Mesothelial cell of epicardium (in vitro differentiated cells): Measurements from ENCODE around the gene HDAC7. TPM values are rescaled to one million over a fixed set of nuclear protein-coding genes. Genes with fewer than 3 reads are reported as not detected.

Experiments
- DNase-seq, 2 experiments: peaks; one replicate each; pipeline ENCODE4 v3.0.0; 2021; ENCODE audit warnings: low spot score in 2 of 2; ENCODE audit not compliant: unreplicated experiment in 2 of 2
- H3K27ac Mint-ChIP-seq: 2 replicates; pipeline ENCODE4 v1.8.0; 2021; ENCODE audit warnings: mixed read lengths
- H3K27me3 Mint-ChIP-seq: 2 replicates; pipeline ENCODE4 v1.8.0; 2021; ENCODE audit warnings: low read depth, mixed read lengths
- H3K36me3 Mint-ChIP-seq: 2 replicates; pipeline ENCODE4 v1.8.0; 2021; ENCODE audit warnings: mixed read lengths
- H3K4me1 Mint-ChIP-seq: 2 replicates; pipeline ENCODE4 v1.8.0; 2021; ENCODE audit warnings: mixed read lengths
- H3K4me3 Mint-ChIP-seq: 2 replicates; pipeline ENCODE4 v1.8.0; 2021; ENCODE audit warnings: mild to moderate bottlenecking, moderate library complexity, mixed read lengths
- H3K9me3 Mint-ChIP-seq: 2 replicates; pipeline ENCODE4 v1.8.0; 2021; ENCODE audit warnings: mixed read lengths
- CTCF ChIP-seq: fragments of 200-600 bp; sonication (generic); IDR thresholded peaks from one replicate; pipeline ENCODE4 v1.5.0; 2021; ENCODE audit warnings: antibody characterized with exemption; ENCODE audit not compliant: unreplicated experiment
- total RNA-seq: library from RNA; stranded (reverse); gene quantifications from 3 replicates; pipeline ENCODE4 v1.2.1, GENCODE V29; 2021

HDAC7 gene
- total RNA-seq, 1 donor from 2014 or later = 132 TPM

DNA sequence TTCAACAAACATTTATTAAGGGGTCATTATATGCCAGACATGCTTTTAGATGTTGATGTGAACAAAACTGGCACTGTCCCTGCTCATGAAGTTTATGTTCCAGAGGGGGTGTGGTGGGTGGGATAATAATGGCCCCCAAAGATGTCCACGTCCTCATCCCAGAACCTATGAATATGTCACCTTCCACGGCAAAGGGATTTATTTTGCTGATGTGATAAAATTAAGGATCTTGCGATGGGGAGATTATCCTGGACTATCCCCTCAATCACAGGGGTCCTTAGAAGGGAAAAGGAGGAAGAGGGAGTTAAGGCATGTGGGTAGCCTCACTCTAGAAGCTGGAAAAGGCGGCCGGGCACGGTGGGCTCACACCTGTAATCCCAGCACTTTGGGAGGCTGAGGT is 48.4 kb downstream of the HDAC7 start:
- Mint-ChIP-seq H3K9me3 (no peaks in the 10 kb centered on the region), H3K4me3 (no peak overlapping the region), H3K4me1 (peaks cover 38% of the 10 kb centered on the region), H3K27ac (no peak overlapping the region), H3K27me3 (no peaks in the 10 kb centered on the region), H3K36me3 (no peaks in the 10 kb centered on the region)
- TF ChIP-seq CTCF = no peak
- no peak for DNase-seq

GRCh38 chr12:47770086-47770726 is 49.5 kb downstream of the HDAC7 start:
- no peak for DNase-seq
- no peaks in the 10 kb centered on the region for H3K9me3 Mint-ChIP-seq
- H3K27me3 Mint-ChIP-seq = no peaks in the 10 kb centered on the region
- no peak overlapping the region for H3K27ac Mint-ChIP-seq
- H3K36me3 Mint-ChIP-seq = no peaks in the 10 kb centered on the region
- TF ChIP-seq CTCF = no peak
- no peak overlapping the region for H3K4me3 Mint-ChIP-seq
- H3K4me1 Mint-ChIP-seq = peaks cover 37% of the 10 kb centered on the region

DNA sequence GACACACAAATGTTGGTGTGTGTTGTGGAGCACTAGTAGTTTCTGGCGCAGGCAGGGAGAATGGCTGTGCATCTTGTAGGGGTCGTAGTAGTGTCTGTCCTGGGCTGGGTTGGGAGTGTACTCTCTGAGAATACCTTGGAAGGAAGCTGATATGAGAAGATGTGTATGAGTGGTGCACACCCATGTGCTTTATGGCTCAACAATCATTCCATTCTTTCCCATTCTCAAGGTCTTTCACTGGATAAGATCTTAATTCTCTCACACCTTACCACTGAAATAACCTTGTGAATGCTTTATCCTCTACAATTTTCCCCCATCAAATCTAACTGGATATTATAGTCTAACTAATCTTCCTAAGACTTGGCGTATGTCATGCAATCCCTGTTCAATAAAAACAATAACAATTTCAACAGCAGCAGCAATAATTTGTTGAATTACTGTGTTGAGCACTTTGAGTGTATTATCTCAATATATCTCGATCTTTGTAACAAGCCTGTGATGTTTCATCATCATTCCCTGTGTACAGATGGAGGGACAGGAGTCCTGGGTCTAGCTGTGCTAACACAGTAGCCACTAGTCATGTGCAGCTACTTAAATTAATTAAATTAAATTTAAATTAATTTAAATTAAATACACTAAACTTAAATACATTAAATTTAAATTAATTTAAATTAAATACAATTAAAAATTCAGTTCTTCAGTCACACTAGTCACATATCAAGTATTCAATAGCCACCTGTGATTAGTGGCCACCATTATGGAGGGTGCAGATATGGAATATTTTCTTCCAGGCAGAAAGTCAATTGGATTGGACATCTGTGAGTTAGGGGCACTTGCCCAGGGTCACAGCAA is 50.2 kb downstream of the HDAC7 start:
- H3K4me1 Mint-ChIP-seq = peaks cover 30% of the 10 kb centered on the region
- no peaks in the 10 kb centered on the region for H3K36me3 Mint-ChIP-seq
- H3K27me3 Mint-ChIP-seq = no peaks in the 10 kb centered on the region
- no peak overlapping the region for H3K4me3 Mint-ChIP-seq
- no peaks in the 10 kb centered on the region for H3K9me3 Mint-ChIP-seq
- no peak for DNase-seq
- no peak overlapping the region for H3K27ac Mint-ChIP-seq
- TF ChIP-seq CTCF = no peak

DNA sequence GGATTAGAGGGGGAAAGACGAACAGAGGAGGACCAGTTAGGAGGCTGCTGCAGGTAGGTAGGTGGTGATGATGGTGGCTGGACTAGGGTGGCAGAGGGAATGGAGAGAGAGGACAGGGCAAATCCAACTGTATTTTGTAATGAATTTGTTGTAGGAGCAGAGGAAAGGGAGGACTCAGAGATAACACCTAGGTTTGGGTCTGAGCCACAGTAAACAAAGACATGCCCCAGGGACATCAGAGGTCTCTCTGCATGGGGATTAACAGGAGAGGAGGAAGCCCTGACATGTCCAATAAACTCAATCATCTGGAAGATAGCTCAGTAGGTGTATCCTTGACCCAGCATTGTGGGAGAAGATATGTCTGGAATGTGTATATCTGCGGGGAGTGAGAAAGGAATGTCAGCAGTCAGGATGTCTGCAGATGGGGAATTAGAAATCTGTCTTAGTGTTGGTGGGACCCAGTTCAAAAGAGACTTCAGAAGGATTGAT is 51.3 kb downstream of the HDAC7 start:
- Mint-ChIP-seq H3K27ac (no peak overlapping the region), H3K27me3 (no peaks in the 10 kb centered on the region), H3K4me3 (no peak overlapping the region), H3K9me3 (no peaks in the 10 kb centered on the region), H3K4me1 (peaks cover 37% of the 10 kb centered on the region), H3K36me3 (no peaks in the 10 kb centered on the region)
- no peak for DNase-seq
- no peak for TF ChIP-seq CTCF

GRCh38 chr12:47767216-47767724 is 52.4 kb downstream of the HDAC7 start:
- Mint-ChIP-seq H3K4me3 (no peak overlapping the region), H3K27me3 (no peaks in the 10 kb centered on the region), H3K36me3 (no peaks in the 10 kb centered on the region), H3K27ac (peak overlapping the region; percentile 52), H3K9me3 (no peaks in the 10 kb centered on the region), H3K4me1 (peaks cover 43% of the 10 kb centered on the region)
- no peak for TF ChIP-seq CTCF
- DNase-seq = no peak
